Measurements from ENCODE around the gene CAMKK2.
"Not testable (repeated sequence)": the region's sequence is repeated elsewhere in the genome, so short reads cannot be mapped to it uniquely, and the experiment has no call there.

The CAMKK2 gene

GRCh38 chr12:121209221-121209620 is 87.3 kb downstream of the CAMKK2 start:
- no peak for DNase-seq (ENCODE audit: low read depth)
- H3K4me3 ChIP-seq (ENCODE audit: low read depth, low read length): peak overlapping the region; percentile 56
- TF ChIP-seq, protein P1, sequence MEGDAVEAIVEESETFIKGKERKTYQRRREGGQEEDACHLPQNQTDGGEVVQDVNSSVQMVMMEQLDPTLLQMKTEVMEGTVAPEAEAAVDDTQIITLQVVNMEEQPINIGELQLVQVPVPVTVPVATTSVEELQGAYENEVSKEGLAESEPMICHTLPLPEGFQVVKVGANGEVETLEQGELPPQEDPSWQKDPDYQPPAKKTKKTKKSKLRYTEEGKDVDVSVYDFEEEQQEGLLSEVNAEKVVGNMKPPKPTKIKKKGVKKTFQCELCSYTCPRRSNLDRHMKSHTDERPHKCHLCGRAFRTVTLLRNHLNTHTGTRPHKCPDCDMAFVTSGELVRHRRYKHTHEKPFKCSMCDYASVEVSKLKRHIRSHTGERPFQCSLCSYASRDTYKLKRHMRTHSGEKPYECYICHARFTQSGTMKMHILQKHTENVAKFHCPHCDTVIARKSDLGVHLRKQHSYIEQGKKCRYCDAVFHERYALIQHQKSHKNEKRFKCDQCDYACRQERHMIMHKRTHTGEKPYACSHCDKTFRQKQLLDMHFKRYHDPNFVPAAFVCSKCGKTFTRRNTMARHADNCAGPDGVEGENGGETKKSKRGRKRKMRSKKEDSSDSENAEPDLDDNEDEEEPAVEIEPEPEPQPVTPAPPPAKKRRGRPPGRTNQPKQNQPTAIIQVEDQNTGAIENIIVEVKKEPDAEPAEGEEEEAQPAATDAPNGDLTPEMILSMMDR (IDR thresholded peaks at IDR 0.05; ENCODE audit: insufficient read depth, low read depth, low read length, missing control alignments): no peak

GRCh38 chr12:121208571-121208970 is 87.9 kb downstream of the CAMKK2 start:
- H3K4me3 ChIP-seq (ENCODE audit: low read depth, low read length); DNase-seq (ENCODE audit: low read depth): not testable (repeated sequence)

DNA sequence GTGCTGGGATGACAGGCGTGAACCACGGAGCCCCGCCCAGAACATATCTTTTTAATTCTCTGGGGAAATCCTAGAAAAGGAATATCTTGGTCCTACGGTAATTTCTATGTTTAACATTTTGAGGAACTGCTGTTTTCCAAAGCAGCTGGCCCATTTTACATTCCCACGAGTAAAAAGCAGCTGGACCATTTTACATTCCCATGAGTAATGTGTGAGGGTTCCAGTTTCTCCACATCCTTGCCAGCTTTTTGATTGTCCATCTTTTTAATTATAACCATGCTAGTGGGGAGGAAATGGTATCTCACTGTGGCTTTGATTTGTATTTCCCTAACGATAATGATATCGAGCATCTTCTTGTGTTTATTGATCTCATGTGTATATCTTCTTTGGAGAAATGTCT is 91.0 kb downstream of the CAMKK2 start:
- no peak overlapping the region for H3K4me3 ChIP-seq (ENCODE audit: low read depth, low read length)
- DNase-seq (ENCODE audit: low read depth): no peak
- TF ChIP-seq, protein P1 (IDR thresholded peaks at IDR 0.05; ENCODE audit: insufficient read depth, low read depth, low read length, missing control alignments): no peak

DNA sequence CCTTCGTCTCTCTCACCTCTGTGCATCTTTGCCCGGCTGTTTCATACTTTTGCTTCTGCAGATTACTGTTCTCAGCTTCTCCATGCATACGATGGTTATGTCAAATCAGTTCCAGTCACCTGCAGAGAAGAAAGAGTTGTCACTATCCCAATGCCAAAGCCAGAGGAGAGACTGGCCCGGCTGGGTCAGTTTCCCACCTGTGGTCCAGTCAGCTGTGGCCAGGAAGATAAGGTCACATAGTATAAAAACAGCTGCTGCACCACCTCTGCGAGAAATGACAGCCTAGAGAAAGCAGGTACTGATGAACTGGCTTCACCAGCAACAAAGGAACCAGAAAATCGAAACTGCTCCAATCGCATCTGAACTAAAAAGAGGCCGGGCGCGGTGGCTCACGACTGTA is 93.0 kb downstream of the CAMKK2 start:
- TF ChIP-seq, protein P1 (IDR thresholded peaks at IDR 0.05; ENCODE audit: insufficient read depth, low read depth, low read length, missing control alignments): no peak

GRCh38 chr12:121202407-121203355 is 93.8 kb downstream of the CAMKK2 start:
- TF ChIP-seq, protein P1 (IDR thresholded peaks at IDR 0.05; ENCODE audit: insufficient read depth, low read depth, low read length, missing control alignments): no peak
- no peak for DNase-seq (ENCODE audit: low read depth)
- H3K4me3 ChIP-seq (ENCODE audit: low read depth, low read length): no peak overlapping the region

More for the DNA sequence above, 93.0 kb downstream of the CAMKK2 start:
- DNase-seq (ENCODE audit: low read depth): no peak
- no peak overlapping the region for H3K4me3 ChIP-seq (ENCODE audit: low read depth, low read length)

- DNase-seq (ENCODE audit: low read depth); H3K4me3 ChIP-seq (ENCODE audit: low read depth, low read length): not testable (repeated sequence)
Observed at GRCh38 chr12:121201140-121201539, 95.4 kb downstream of the CAMKK2 start.

GRCh38 chr12:121198949-121199348 is 97.6 kb downstream of the CAMKK2 start:
- H3K4me3 ChIP-seq (ENCODE audit: low read depth, low read length): no peak overlapping the region
- no peak for DNase-seq (ENCODE audit: low read depth)
- TF ChIP-seq, protein P1 (IDR thresholded peaks at IDR 0.05; ENCODE audit: insufficient read depth, low read depth, low read length, missing control alignments): no peak

- DNase-seq (ENCODE audit: low read depth): peak; percentile 17
- TF ChIP-seq, protein P1 (IDR thresholded peaks at IDR 0.05; ENCODE audit: insufficient read depth, low read depth, low read length, missing control alignments): no peak
- H3K4me3 ChIP-seq (ENCODE audit: low read depth, low read length): no peak overlapping the region
Observed at GRCh38 chr12:121196902-121197301, 99.6 kb downstream of the CAMKK2 start.
